ENCODE results near the gene SMC2. TPM values are rescaled to one million over a fixed set of nuclear protein-coding genes. Genes with fewer than 3 reads are reported as not detected.

The SMC2 gene
- 48.0 TPM for polyA plus RNA-seq (2013, experiment 1 of 2)
- polyA plus RNA-seq (2013, experiment 2 of 2): 46.3 TPM

GRCh38 chr9:104093647-104094533 lies at the start of gene SMC2:
Gene SMC2, plus strand, starts transcription at chr9:104094309. Its CDS starts 1,076 bp downstream, at chr9:104095385.
- Histone ChIP-seq H3K56ac (ENCODE audit: low read length) (peak within 1 kb of the TSS; percentile 89), H3K79me1 (ENCODE audit: low read length) (peaks cover 5% of the 10 kb centered on the region), H3K9ac (ENCODE audit: low read length) (peak within 1 kb of the TSS; percentile 85), H2BK15ac (replicated peaks; ENCODE audit: low read depth) (no peak within 1 kb of the TSS), H3K4me1 (ENCODE audit: control insufficient read depth, low read depth, low read length) (peaks cover 3% of the 10 kb centered on the region), H2BK5ac (ENCODE audit: low read length) (no peak within 1 kb of the TSS), H3K36me3 (ENCODE audit: control insufficient read depth, insufficient read depth, low read length) (no peaks in the 10 kb centered on the region), H2BK120ac (ENCODE audit: low read depth, low read length) (no peak within 1 kb of the TSS), H3K4me2 (ENCODE audit: low read length) (peak within 1 kb of the TSS; percentile 76), H4K5ac (ENCODE audit: low read length) (no peak within 1 kb of the TSS), H3K4me3 (ENCODE audit: low read length) (peak within 1 kb of the TSS; percentile 88), H3K27ac (ENCODE audit: low read depth, low read length) (peak within 1 kb of the TSS; percentile 90), H3K4ac (ENCODE audit: low read depth, low read length) (peak within 1 kb of the TSS; percentile 55), H3K27me3 (ENCODE audit: insufficient read depth, low read length, poor library complexity) (no peaks in the 10 kb centered on the region), H3K79me2 (ENCODE audit: control insufficient read depth, insufficient read depth, low read length) (peaks cover 9% of the 10 kb centered on the region), H4K8ac (ENCODE audit: low read depth, low read length) (peak within 1 kb of the TSS; percentile 0), H3K18ac (ENCODE audit: low read length) (peak within 1 kb of the TSS; percentile 99), H2AK5ac (ENCODE audit: low read length) (no peak within 1 kb of the TSS), H3K23ac (ENCODE audit: low read length) (no peak within 1 kb of the TSS)
- no CpG with 5 or more reads among the region's 58 CpGs for WGBS (ENCODE audit: extremely low coverage, insufficient coverage, low lambda C conversion rate)
- peak; percentile 94 for DNase-seq

GRCh38 chr9:104068546-104068945 lies 25.6 kb upstream of the SMC2 start:
- no peak for DNase-seq
- Histone ChIP-seq H3K79me1 (ENCODE audit: low read length) (no peaks in the 10 kb centered on the region), H3K27me3 (ENCODE audit: insufficient read depth, low read length, poor library complexity) (no peaks in the 10 kb centered on the region), H3K27ac (ENCODE audit: low read depth, low read length) (no peak overlapping the region), H2BK120ac (ENCODE audit: low read depth, low read length) (no peak overlapping the region), H3K56ac (ENCODE audit: low read length) (no peak overlapping the region), H2BK5ac (ENCODE audit: low read length) (no peak overlapping the region), H3K79me2 (ENCODE audit: control insufficient read depth, insufficient read depth, low read length) (no peaks in the 10 kb centered on the region), H2AK5ac (ENCODE audit: low read length) (no peak overlapping the region), H3K36me3 (ENCODE audit: control insufficient read depth, insufficient read depth, low read length) (no peaks in the 10 kb centered on the region), H3K4ac (ENCODE audit: low read depth, low read length) (no peak overlapping the region), H3K4me1 (ENCODE audit: control insufficient read depth, low read depth, low read length) (no peaks in the 10 kb centered on the region), H3K9ac (ENCODE audit: low read length) (no peak overlapping the region), H3K18ac (ENCODE audit: low read length) (no peak overlapping the region), H3K4me3 (ENCODE audit: low read length) (no peak overlapping the region), H3K23ac (ENCODE audit: low read length) (no peak overlapping the region), H3K4me2 (ENCODE audit: low read length) (no peak overlapping the region), H4K5ac (ENCODE audit: low read length) (no peak overlapping the region), H4K8ac (ENCODE audit: low read depth, low read length) (no peak overlapping the region), H2BK15ac (replicated peaks; ENCODE audit: low read depth) (no peak overlapping the region)
- no CpG with 5 or more reads among the region's 1 CpG for WGBS (ENCODE audit: extremely low coverage, insufficient coverage, low lambda C conversion rate)

- DNase-seq: no peak
- no CpG with 5 or more reads among the region's 1 CpG for WGBS (ENCODE audit: extremely low coverage, insufficient coverage, low lambda C conversion rate)
- H4K8ac ChIP-seq (ENCODE audit: low read depth, low read length): no peak overlapping the region
- no peaks in the 10 kb centered on the region for H3K36me3 ChIP-seq (ENCODE audit: control insufficient read depth, insufficient read depth, low read length)
- H2BK15ac ChIP-seq (replicated peaks; ENCODE audit: low read depth): no peak overlapping the region
- no peak overlapping the region for H3K18ac ChIP-seq (ENCODE audit: low read length)
- no peak overlapping the region for H2BK120ac ChIP-seq (ENCODE audit: low read depth, low read length)
- H3K4me2 ChIP-seq (ENCODE audit: low read length): no peak overlapping the region
- no peak overlapping the region for H2BK5ac ChIP-seq (ENCODE audit: low read length)
- no peak overlapping the region for H4K5ac ChIP-seq (ENCODE audit: low read length)
- H3K4me3 ChIP-seq (ENCODE audit: low read length): no peak overlapping the region
- H3K27ac ChIP-seq (ENCODE audit: low read depth, low read length): no peak overlapping the region
- no peaks in the 10 kb centered on the region for H3K27me3 ChIP-seq (ENCODE audit: insufficient read depth, low read length, poor library complexity)
- no peaks in the 10 kb centered on the region for H3K4me1 ChIP-seq (ENCODE audit: control insufficient read depth, low read depth, low read length)
- no peak overlapping the region for H2AK5ac ChIP-seq (ENCODE audit: low read length)
- no peaks in the 10 kb centered on the region for H3K79me2 ChIP-seq (ENCODE audit: control insufficient read depth, insufficient read depth, low read length)
- no peak overlapping the region for H3K4ac ChIP-seq (ENCODE audit: low read depth, low read length)
- H3K23ac ChIP-seq (ENCODE audit: low read length): no peak overlapping the region
- H3K9ac ChIP-seq (ENCODE audit: low read length): no peak overlapping the region
- no peak overlapping the region for H3K56ac ChIP-seq (ENCODE audit: low read length)
- no peaks in the 10 kb centered on the region for H3K79me1 ChIP-seq (ENCODE audit: low read length)
These were observed 24.8 kb upstream of the SMC2 start for GRCh38 chr9:104069288-104069687.

- Histone ChIP-seq H2BK120ac (ENCODE audit: low read depth, low read length) (no peak overlapping the region), H3K79me1 (ENCODE audit: low read length) (no peaks in the 10 kb centered on the region), H3K4me2 (ENCODE audit: low read length) (no peak overlapping the region), H3K23ac (ENCODE audit: low read length) (no peak overlapping the region), H4K5ac (ENCODE audit: low read length) (no peak overlapping the region), H3K79me2 (ENCODE audit: control insufficient read depth, insufficient read depth, low read length) (no peaks in the 10 kb centered on the region), H3K9ac (ENCODE audit: low read length) (no peak overlapping the region), H3K36me3 (ENCODE audit: control insufficient read depth, insufficient read depth, low read length) (no peaks in the 10 kb centered on the region), H3K4me1 (ENCODE audit: control insufficient read depth, low read depth, low read length) (no peaks in the 10 kb centered on the region), H2AK5ac (ENCODE audit: low read length) (no peak overlapping the region), H3K56ac (ENCODE audit: low read length) (no peak overlapping the region), H3K4ac (ENCODE audit: low read depth, low read length) (no peak overlapping the region), H3K27me3 (ENCODE audit: insufficient read depth, low read length, poor library complexity) (no peaks in the 10 kb centered on the region), H2BK5ac (ENCODE audit: low read length) (no peak overlapping the region), H2BK15ac (replicated peaks; ENCODE audit: low read depth) (no peak overlapping the region), H3K4me3 (ENCODE audit: low read length) (no peak overlapping the region), H4K8ac (ENCODE audit: low read depth, low read length) (no peak overlapping the region), H3K27ac (ENCODE audit: low read depth, low read length) (no peak overlapping the region), H3K18ac (ENCODE audit: low read length) (no peak overlapping the region)
- WGBS (ENCODE audit: extremely low coverage, insufficient coverage, low lambda C conversion rate): no CpG with 5 or more reads among the region's 1 CpG
- DNase-seq: no peak
These were observed 22.5 kb upstream of the SMC2 start for GRCh38 chr9:104071589-104071988.

- no peak overlapping the region for H3K4me2 ChIP-seq (ENCODE audit: low read length)
- H3K4me1 ChIP-seq (ENCODE audit: control insufficient read depth, low read depth, low read length): no peaks in the 10 kb centered on the region
- H2BK120ac ChIP-seq (ENCODE audit: low read depth, low read length): no peak overlapping the region
- H2BK15ac ChIP-seq (replicated peaks; ENCODE audit: low read depth): no peak overlapping the region
- no peak overlapping the region for H2BK5ac ChIP-seq (ENCODE audit: low read length)
- no peak overlapping the region for H3K23ac ChIP-seq (ENCODE audit: low read length)
- H3K27ac ChIP-seq (ENCODE audit: low read depth, low read length): no peak overlapping the region
- H3K4me3 ChIP-seq (ENCODE audit: low read length): no peak overlapping the region
- no peaks in the 10 kb centered on the region for H3K36me3 ChIP-seq (ENCODE audit: control insufficient read depth, insufficient read depth, low read length)
- H3K4ac ChIP-seq (ENCODE audit: low read depth, low read length): no peak overlapping the region
- no peak overlapping the region for H3K9ac ChIP-seq (ENCODE audit: low read length)
- no peak overlapping the region for H3K56ac ChIP-seq (ENCODE audit: low read length)
- H4K8ac ChIP-seq (ENCODE audit: low read depth, low read length): no peak overlapping the region
- no peak for DNase-seq
- H2AK5ac ChIP-seq (ENCODE audit: low read length): no peak overlapping the region
- no peak overlapping the region for H3K18ac ChIP-seq (ENCODE audit: low read length)
- no peaks in the 10 kb centered on the region for H3K79me2 ChIP-seq (ENCODE audit: control insufficient read depth, insufficient read depth, low read length)
- H3K79me1 ChIP-seq (ENCODE audit: low read length): no peaks in the 10 kb centered on the region
- no peaks in the 10 kb centered on the region for H3K27me3 ChIP-seq (ENCODE audit: insufficient read depth, low read length, poor library complexity)
- H4K5ac ChIP-seq (ENCODE audit: low read length): no peak overlapping the region
- no CpG with 5 or more reads among the region's 3 CpGs for WGBS (ENCODE audit: extremely low coverage, insufficient coverage, low lambda C conversion rate)
These were observed 20.9 kb upstream of the SMC2 start for GRCh38 chr9:104073098-104073769.

Measured in mesendoderm (in vitro differentiated cells).